Type B pancreatic cell (in vitro differentiated cells): ENCODE data around the gene PLEKHH2. TPM values are rescaled to one million over a fixed set of nuclear protein-coding genes. Genes with fewer than 3 reads are reported as not detected.
"Not testable (repeated sequence)": the region's sequence is repeated elsewhere in the genome, so short reads cannot be mapped to it uniquely, and the experiment has no call there.

Experiments used
- DNase-seq: peaks from one replicate; pipeline ENCODE4 v3.0.0; 2021; ENCODE audit warnings: mixed read lengths; ENCODE audit not compliant: unreplicated experiment; ENCODE audit errors: extremely low spot score
- H3K27ac Mint-ChIP-seq: 2 replicates; pipeline ENCODE4 v1.8.0; 2021; ENCODE audit warnings: mild to moderate bottlenecking, mixed read lengths
- H3K27me3 Mint-ChIP-seq: 2 replicates; pipeline ENCODE4 v1.8.0; 2021; ENCODE audit warnings: mixed read lengths
- H3K36me3 Mint-ChIP-seq: 2 replicates; pipeline ENCODE4 v1.8.0; 2021; ENCODE audit warnings: mixed read lengths
- H3K4me1 Mint-ChIP-seq: one replicate; pipeline ENCODE4 v1.8.0; 2021; ENCODE audit warnings: mixed read lengths; ENCODE audit not compliant: unreplicated experiment
- H3K4me3 Mint-ChIP-seq: 2 replicates; pipeline ENCODE4 v1.8.0; 2021; ENCODE audit warnings: mild to moderate bottlenecking, mixed read lengths
- H3K9me3 Mint-ChIP-seq: 2 replicates; pipeline ENCODE4 v1.8.0; 2021; ENCODE audit warnings: mixed read lengths
- CTCF ChIP-seq: fragments of 200-600 bp; sonication (generic); conservative IDR thresholded peaks from 2 replicates; pipeline ENCODE4 v1.5.0; 2021; ENCODE audit warnings: antibody characterized with exemption, mild to moderate bottlenecking
- total RNA-seq: library from RNA; stranded (reverse); gene quantifications from 2 replicates; pipeline ENCODE4 v1.2.1, GENCODE V29; 2021; ENCODE audit warnings: low replicate concordance

Gene PLEKHH2
- total RNA-seq, 1 donor from 2014 or later = 3.5 TPM

DNA sequence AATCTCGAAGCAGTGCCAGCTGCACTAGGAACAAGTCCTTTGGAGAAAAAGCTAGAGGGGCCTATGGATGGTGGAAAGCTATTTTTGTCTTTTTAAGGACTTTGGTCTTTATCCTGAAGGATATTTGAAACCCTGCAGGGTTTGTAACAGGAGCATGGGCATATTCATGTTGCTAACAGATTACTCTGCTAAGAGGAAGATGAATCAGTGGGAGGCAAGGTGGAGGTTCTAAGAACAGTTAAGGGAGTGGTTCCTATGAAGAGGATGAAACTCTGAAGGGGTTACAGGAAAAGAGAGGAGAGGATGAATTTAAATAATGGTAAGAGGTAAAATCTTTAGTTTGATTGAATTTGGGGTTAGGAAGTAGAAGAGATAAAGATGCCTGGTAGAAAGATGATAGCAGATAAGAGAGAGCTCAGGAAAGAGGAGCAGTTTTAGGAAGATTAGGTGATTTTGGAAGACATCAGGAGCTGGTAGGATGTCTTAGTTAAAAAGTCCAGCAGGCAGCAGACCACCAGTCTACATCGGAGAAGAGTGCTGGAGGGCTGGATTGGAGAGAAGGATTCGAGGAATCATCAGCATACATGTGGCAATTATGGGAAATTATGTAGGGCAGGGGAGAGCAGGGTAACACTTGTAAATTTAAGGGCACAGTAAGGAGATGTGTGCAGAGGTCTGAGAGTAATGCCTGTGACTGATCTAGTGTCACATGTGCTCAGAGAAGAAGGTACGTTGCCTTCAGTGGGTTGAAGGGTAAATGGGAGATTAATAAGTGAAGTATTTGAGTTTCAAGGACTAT is 78.4 kb downstream of the PLEKHH2 start:
- H3K4me1 Mint-ChIP-seq = no peaks in the 10 kb centered on the region
- no peak overlapping the region for H3K27ac Mint-ChIP-seq
- H3K27me3 Mint-ChIP-seq = no peaks in the 10 kb centered on the region
- no peaks in the 10 kb centered on the region for H3K9me3 Mint-ChIP-seq
- DNase-seq = no peak
- no peaks in the 10 kb centered on the region for H3K36me3 Mint-ChIP-seq
- no peak for TF ChIP-seq CTCF
- H3K4me3 Mint-ChIP-seq = no peak overlapping the region

DNA sequence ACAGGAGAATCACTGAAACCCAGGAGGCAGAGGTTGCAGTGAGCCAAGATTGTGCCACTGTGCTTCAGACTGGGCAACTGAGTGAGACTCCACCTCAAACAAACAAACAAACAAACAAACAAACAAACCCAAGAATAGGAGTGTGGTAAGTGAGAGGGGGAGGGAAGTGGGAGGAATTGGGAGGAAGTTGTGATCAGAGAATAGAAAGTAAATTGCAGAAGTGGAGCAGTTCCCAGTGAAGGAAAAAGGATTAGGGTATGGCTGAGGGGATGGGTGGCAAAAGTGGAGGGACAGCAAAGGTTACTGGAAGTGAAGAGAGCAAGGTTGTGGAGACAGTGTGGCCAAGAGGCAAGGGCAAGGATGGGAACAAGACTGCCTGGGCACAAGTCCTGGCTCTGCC is 80.3 kb downstream of the PLEKHH2 start:
- Mint-ChIP-seq H3K4me3 (no peak overlapping the region), H3K27me3 (no peaks in the 10 kb centered on the region), H3K4me1 (no peaks in the 10 kb centered on the region), H3K9me3 (no peaks in the 10 kb centered on the region), H3K36me3 (no peaks in the 10 kb centered on the region), H3K27ac (no peak overlapping the region)
- no peak for TF ChIP-seq CTCF
- DNase-seq = no peak

- DNase-seq = no peak
- H3K4me1 Mint-ChIP-seq = no peaks in the 10 kb centered on the region
- no peak for TF ChIP-seq CTCF
- no peaks in the 10 kb centered on the region for H3K36me3 Mint-ChIP-seq
- H3K9me3 Mint-ChIP-seq = no peaks in the 10 kb centered on the region
- peaks cover 1% of the 10 kb centered on the region for H3K27me3 Mint-ChIP-seq
- H3K4me3 Mint-ChIP-seq = no peak overlapping the region
- no peak overlapping the region for H3K27ac Mint-ChIP-seq
Observed at GRCh38 chr2:43718530-43719124, 81.6 kb downstream of the PLEKHH2 start.

- Mint-ChIP-seq H3K4me1 (peaks cover 11% of the 10 kb centered on the region), H3K27ac (peak overlapping the region; percentile 61), H3K36me3 (no peaks in the 10 kb centered on the region), H3K27me3 (peaks cover 4% of the 10 kb centered on the region), H3K9me3 (no peaks in the 10 kb centered on the region), H3K4me3 (peak overlapping the region; percentile 58)
- no peak for DNase-seq
- no peak for TF ChIP-seq CTCF
Observed at GRCh38 chr2:43724728-43725526, 87.9 kb downstream of the PLEKHH2 start.

GRCh38 chr2:43725711-43726246 is 88.7 kb downstream of the PLEKHH2 start:
- H3K4me3 Mint-ChIP-seq = no peak overlapping the region
- no peak for DNase-seq
- H3K4me1 Mint-ChIP-seq = peaks cover 11% of the 10 kb centered on the region

GRCh38 chr2:43726961-43727633 is 90.0 kb downstream of the PLEKHH2 start:
- H3K4me1 Mint-ChIP-seq = peaks cover 11% of the 10 kb centered on the region
- DNase-seq, H3K27ac Mint-ChIP-seq: not testable (repeated sequence)

More at GRCh38 chr2:43725711-43726246, 88.7 kb downstream of the PLEKHH2 start:
- Mint-ChIP-seq H3K36me3 (no peaks in the 10 kb centered on the region), H3K9me3 (no peaks in the 10 kb centered on the region), H3K27ac (no peak overlapping the region), H3K27me3 (peaks cover 4% of the 10 kb centered on the region)
- no peak for TF ChIP-seq CTCF

More at GRCh38 chr2:43726961-43727633, 90.0 kb downstream of the PLEKHH2 start:
- H3K4me3 Mint-ChIP-seq, H3K27me3 Mint-ChIP-seq, H3K9me3 Mint-ChIP-seq, H3K36me3 Mint-ChIP-seq: not testable (repeated sequence)
